HepG2 (cell line): ENCODE data around the gene RPP21. TPM values are rescaled to one million over a fixed set of nuclear protein-coding genes. Genes with fewer than 3 reads are reported as not detected.
A peak's percentile ranks its signal among the peaks of the same experiment; 100 is the strongest.

Source experiments
- ARID5B ChIP-seq: IDR thresholded peaks from 2 replicates; pipeline ENCODE4 v1.4.0; 2020; ENCODE audit warnings: mild to moderate bottlenecking, missing genetic modification reagents
- E2F5 ChIP-seq: sonication (generic); formaldehyde crosslinking; conservative IDR thresholded peaks from 2 replicates; pipeline ENCODE4 v1.4.0; 2020; ENCODE audit warnings: missing genetic modification reagents
- HNF4G ChIP-seq, 2 experiments: sonication (generic) in 1 of 2; formaldehyde crosslinking in 1 of 2; IDR thresholded peaks; 2 replicates each; pipeline versions ENCODE4 v1.4.0 to v1.6.1; 2011 to 2020; ENCODE audit warnings: borderline replicate concordance in 2 of 2, low read depth in 2 of 2, mild to moderate bottlenecking in 2 of 2, low read length in 1 of 2, missing genetic modification reagents in 1 of 2, moderate library complexity in 1 of 2
- JARID2 ChIP-seq: sonication (generic); formaldehyde crosslinking; IDR thresholded peaks from 2 replicates; pipeline ENCODE4 v1.8.1; 2023; ENCODE audit warnings: missing genetic modification reagents, inconsistent platforms; ENCODE audit not compliant: insufficient replicate concordance
- MED1 ChIP-seq: sonication (generic); formaldehyde crosslinking; IDR thresholded peaks from 2 replicates; pipeline ENCODE4 v1.4.0; 2020; ENCODE audit warnings: missing genetic modification reagents
- MNT ChIP-seq: fragments of 450-650 bp; IDR thresholded peaks from 2 replicates; pipeline ENCODE4 v1.6.1; 2016
- MXD3 ChIP-seq: IDR thresholded peaks from 2 replicates; pipeline ENCODE4 v1.6.1; 2016; ENCODE audit warnings: mild to moderate bottlenecking, missing biosample characterization, missing genetic modification reagents
- NBN ChIP-seq: fragments of 450-650 bp; conservative IDR thresholded peaks from 2 replicates; pipeline ENCODE4 v1.6.1; 2017
- SYNCRIP ChIP-seq: fragments of 200-400 bp; formaldehyde crosslinking; IDR thresholded peaks from 2 replicates; pipeline ENCODE4 v1.6.1; 2018; ENCODE audit warnings: mild to moderate bottlenecking, low read depth, low read length; ENCODE audit not compliant: insufficient read depth
- TCF7L2 ChIP-seq: IDR thresholded peaks from 2 replicates; pipeline ENCODE4 v1.6.1; 2011; ENCODE audit warnings: mild to moderate bottlenecking, low read depth, low read length, moderate library complexity
- TP53 ChIP-seq: sonication (generic); formaldehyde crosslinking; conservative IDR thresholded peaks from 2 replicates; pipeline ENCODE4 v1.4.0; 2020; ENCODE audit warnings: missing genetic modification reagents
- ZBTB38 ChIP-seq: sonication (generic); formaldehyde crosslinking; IDR thresholded peaks from 2 replicates; pipeline ENCODE4 v1.5.1; 2020; ENCODE audit warnings: mild to moderate bottlenecking, missing genetic modification reagents
- ZMYM2 ChIP-seq: sonication (generic); formaldehyde crosslinking; IDR thresholded peaks from 2 replicates; pipeline ENCODE4 v1.8.0; 2022; ENCODE audit warnings: mild to moderate bottlenecking, missing genetic modification reagents
- ZNF124 ChIP-seq: sonication (generic); formaldehyde crosslinking; IDR thresholded peaks from 2 replicates; pipeline ENCODE4 v1.4.0; 2020; ENCODE audit warnings: missing genetic modification reagents
- ZNF143 ChIP-seq: sonication (generic); formaldehyde crosslinking; IDR thresholded peaks from 2 replicates; pipeline ENCODE4 v1.4.0; 2020; ENCODE audit warnings: missing genetic modification reagents
- ZNF260 ChIP-seq: sonication (generic); formaldehyde crosslinking; IDR thresholded peaks from 2 replicates; pipeline ENCODE4 v1.4.0; 2020; ENCODE audit warnings: missing genetic modification reagents, low read depth, mild to moderate bottlenecking, borderline replicate concordance
- ZNF382 ChIP-seq: sonication (generic); formaldehyde crosslinking; IDR thresholded peaks from 2 replicates; pipeline ENCODE4 v1.5.0; 2020; ENCODE audit warnings: missing genetic modification reagents, mild to moderate bottlenecking, borderline replicate concordance
- ZNF614 ChIP-seq: IDR thresholded peaks from 2 replicates; pipeline ENCODE4 v1.6.1; 2018; ENCODE audit warnings: missing biosample characterization, missing genetic modification reagents, inconsistent platforms, borderline replicate concordance
- ZNF616 ChIP-seq: sonication (generic); formaldehyde crosslinking; IDR thresholded peaks from 2 replicates; pipeline ENCODE4 v1.5.0; 2020; ENCODE audit warnings: low read depth, mild to moderate bottlenecking, missing genetic modification reagents
- ZSCAN5A ChIP-seq: sonication (generic); formaldehyde crosslinking; IDR thresholded peaks from 2 replicates; pipeline ENCODE4 v1.8.0; 2022; ENCODE audit warnings: mild to moderate bottlenecking, missing genetic modification reagents, borderline replicate concordance
- polyA plus RNA-seq, 8 experiments: library from polyadenylated mRNA; depleted of rRNA in 3 of 8; stranded (reverse) in 7 of 8; unstranded in 1 of 8; fragments of >200 nt; fragmentation: Illumina TruSeq in 4 of 8; extraction: Trizol in 4 of 8; gene quantifications; 2 replicates each; pipeline versions ENCODE4 v1.2.1 to v1.2.3, GENCODE V29; 2011 to 2016; ENCODE audit warnings: low read depth in 4 of 8, missing spikeins in 1 of 8, mixed read lengths in 1 of 8; ENCODE audit not compliant: insufficient read depth in 1 of 8
- total RNA-seq, 5 experiments: library from RNA; depleted of rRNA; stranded (reverse); fragments of >200 nt; fragmentation: Illumina TruSeq; extraction: Trizol; gene quantifications; 2 replicates each; pipeline ENCODE4 v1.2.3, GENCODE V29; 2016; ENCODE audit warnings: low read depth in 1 of 5

The RPP21 gene
- total and polyA plus RNA-seq, 2 of the 13 experiments (the other 11 are each of a cell fraction or from before 2014, with no cell fraction given) = 53.1 to 72.3 TPM

GRCh38 chr6:30326526-30327231 lies 18.3 kb upstream of the RPP21 start, which contains the start of gene TRIM39 (continued):
- peak; percentile 37; the same call in 1 of the 2 replicates for TF ChIP-seq ZNF143 (CRISPR knock-in tag)
- no peak; the same call in 1 of the 2 replicates for TF ChIP-seq ARID5B (CRISPR knock-in tag)
- TF ChIP-seq ZNF124 (CRISPR knock-in tag) = peak; percentile 15; the same call in 1 of the 2 replicates
- no peak for TF ChIP-seq TCF7L2
- TF ChIP-seq ZBTB38 = peak; percentile 65; the same call in 1 of the 2 replicates
- TF ChIP-seq MXD3 = peak; percentile 71
- TF ChIP-seq ZMYM2 (CRISPR knock-in tag) = no peak
- no peak; the same call in 1 of the 2 replicates for TF ChIP-seq TP53 (CRISPR knock-in tag)
- peak; percentile 34; the same call in 1 of the 2 replicates for TF ChIP-seq MED1 (CRISPR knock-in tag)
- TF ChIP-seq ZNF614 (CRISPR knock-in tag) = peak; percentile 22; the same call in 1 of the 2 replicates
- no peak for TF ChIP-seq ZSCAN5A (CRISPR knock-in tag)
- no peak for TF ChIP-seq ZNF382
- TF ChIP-seq HNF4G (IDR thresholded peaks at IDR 0.05; ENCODE audit: borderline replicate concordance, low read depth, low read length) = no peak
- no peak; the same call in 1 of the 2 replicates for TF ChIP-seq HNF4G (CRISPR knock-in tag; IDR thresholded peaks at IDR 0.05; ENCODE audit: borderline replicate concordance, low read depth)
- TF ChIP-seq SYNCRIP = no peak
- peak; percentile 84; the same call in 1 of the 2 replicates for TF ChIP-seq E2F5
- peak; percentile 2; the same call in 1 of the 2 replicates for TF ChIP-seq ZNF616
- TF ChIP-seq MNT = peak; percentile 32; the same call in 1 of the 2 replicates
- TF ChIP-seq ZNF260 = no peak
- TF ChIP-seq NBN = no peak
- no peak for TF ChIP-seq JARID2 (CRISPR knock-in tag)
